HCT116 (cell line): ENCODE measurements around the gene PSMD12. TPM values are rescaled to one million over a fixed set of nuclear protein-coding genes. Genes with fewer than 3 reads are reported as not detected.

ENCODE experiments used
- ATAC-seq: fragments of 200-7000 bp; cut with Tn5 transposase; 2 replicates; pipeline ENCODE4 v1.9.1; 2020; ENCODE audit warnings: mild to moderate bottlenecking, moderate library complexity
- BruUV-seq: library from RNA; stranded (reverse); fragments of 400-500 nt; replicated peaks from 2 replicates; lab custom pipeline; 2021; lab: Mats Ljungman, UMichigan
- CTCF ChIA-PET: fragments of 300-600 bp; sonication (Branson Sonifier 250); formaldehyde crosslinking; loops from one replicate; lab custom pipeline; 2021; ENCODE audit warnings: antibody characterized with exemption; lab: Charles Lee
- POLR2A ChIA-PET: fragments of 300-600, 350-600 bp; sonication (Branson Sonifier 250); formaldehyde crosslinking; loops from one replicate; lab custom pipeline; 2021; ENCODE audit warnings: antibody characterized with exemption; lab: Charles Lee
- RAD21 ChIA-PET, 2 experiments: fragments of 300-600 bp; sonication (Branson Sonifier 250); formaldehyde crosslinking; loops; one replicate each; lab custom pipeline; 2023; ENCODE audit warnings: low total read pairs in 2 of 2; ENCODE audit not compliant: uncharacterized antibody in 2 of 2, unreplicated experiment in 2 of 2, low non-redundant PET in 1 of 2; lab: Charles Lee
- DNase-seq: peaks from one replicate; pipeline ENCODE4 v3.0.0-alpha.2; 2010; ENCODE audit warnings: low read depth, low spot score
- H2AFZ ChIP-seq: fragments of 200-600 bp; shearing (Covaris generic), sonication (generic); 2 replicates; pipeline ENCODE4 v1.6.1; 2017; ENCODE audit warnings: low read depth, mixed run types, mixed read lengths, antibody characterized with exemption, low read length; ENCODE audit not compliant: poor library complexity, severe bottlenecking
- H3K27ac ChIP-seq: 2 replicates; pipeline ENCODE4 v1.5.1; 2012; ENCODE audit warnings: low read depth, low read length
- H3K27me3 ChIP-seq: fragments of 200-600 bp; sonication (generic); 2 replicates; pipeline ENCODE4 v1.6.1; 2016; ENCODE audit warnings: mixed run types, low read length, mixed read lengths; ENCODE audit not compliant: insufficient read depth
- H3K36me3 ChIP-seq, 2 experiments: fragments of 200-500 bp in 1 of 2; fragments of 200-600 bp in 1 of 2; sonication (Bioruptor generic) in 1 of 2; sonication (generic) in 1 of 2; 2 replicates each; pipeline versions ENCODE4 v1.5.1 to v1.6.1; 2014 to 2016; ENCODE audit warnings: low read length in 2 of 2, inconsistent platforms in 1 of 2, mixed read lengths in 1 of 2, mixed run types in 1 of 2; ENCODE audit not compliant: insufficient read depth in 2 of 2, control insufficient read depth in 1 of 2
- H3K4me1 ChIP-seq, 2 experiments: fragments of 200-600 bp in 1 of 2; sonication (generic) in 1 of 2; 2 replicates each; pipeline versions ENCODE4 v1.5.1 to v1.6.1; 2012 to 2017; ENCODE audit warnings: low read length in 2 of 2, inconsistent platforms in 1 of 2, mild to moderate bottlenecking in 1 of 2, mixed read lengths in 1 of 2, mixed run types in 1 of 2, moderate library complexity in 1 of 2; ENCODE audit not compliant: insufficient read depth in 2 of 2, control insufficient read depth in 1 of 2
- H3K4me2 ChIP-seq: fragments of 200-600 bp; sonication (generic); 2 replicates; pipeline ENCODE4 v1.6.1; 2017; ENCODE audit warnings: mixed run types, low read length, mixed read lengths
- H3K4me3 ChIP-seq, 2 experiments: fragments of 200-600 bp in 1 of 2; sonication (generic) in 1 of 2; replicated peaks in 1 of 2; 2 replicates each; pipeline ENCODE4 v1.5.1; 2011 to 2016; ENCODE audit warnings: low read length in 2 of 2, control low read depth in 1 of 2, low read depth in 1 of 2, mild to moderate bottlenecking in 1 of 2, mixed read lengths in 1 of 2, mixed run types in 1 of 2
- H3K79me2 ChIP-seq: fragments of 200-600 bp; sonication (generic); 2 replicates; pipeline ENCODE4 v1.6.1; 2017; ENCODE audit warnings: mild to moderate bottlenecking, mixed run types, low read length, moderate library complexity, mixed read lengths; ENCODE audit not compliant: insufficient read depth
- H3K9ac ChIP-seq: fragments of 200-600 bp; sonication (generic); 2 replicates; pipeline ENCODE4 v1.6.1; 2016; ENCODE audit warnings: low read length, mixed read lengths
- H3K9me2 ChIP-seq: fragments of 200-600 bp; sonication (generic), shearing (Covaris generic); 2 replicates; pipeline ENCODE4 v1.6.1; 2017; ENCODE audit warnings: mixed run types, mild to moderate bottlenecking, moderate library complexity; ENCODE audit not compliant: insufficient read depth
- H3K9me3 ChIP-seq, 2 experiments: fragments of 200-500 bp in 1 of 2; fragments of 200-600 bp in 1 of 2; sonication (Bioruptor generic) in 1 of 2; sonication (generic) in 1 of 2; 2 replicates each; pipeline ENCODE4 v1.6.1; 2014 to 2017; ENCODE audit warnings: low read length in 2 of 2, mixed read lengths in 2 of 2, inconsistent platforms in 1 of 2, low read depth in 1 of 2, mild to moderate bottlenecking in 1 of 2, mixed run types in 1 of 2, moderate library complexity in 1 of 2; ENCODE audit not compliant: control insufficient read depth in 1 of 2, insufficient read depth in 1 of 2
- H4K20me1 ChIP-seq: fragments of 200-600 bp; sonication (generic), shearing (Covaris generic); 2 replicates; pipeline ENCODE4 v1.6.1; 2017; ENCODE audit warnings: mixed run types, mild to moderate bottlenecking, moderate library complexity; ENCODE audit not compliant: insufficient read depth
- CBX3 ChIP-seq: IDR thresholded peaks from 2 replicates; pipeline ENCODE4 v1.6.1; 2012; ENCODE audit warnings: low read depth
- CEBPB ChIP-seq: IDR thresholded peaks from 2 replicates; pipeline ENCODE4 v1.6.1; 2012; ENCODE audit warnings: low read depth
- CTCF ChIP-seq, 3 experiments: fragments of 200-600 bp in 1 of 3; sonication (generic) in 1 of 3; IDR thresholded peaks in 2 of 3; conservative IDR thresholded peaks in 1 of 3; 2 replicates each; pipeline ENCODE4 v1.5.1; 2012 to 2017; ENCODE audit warnings: low read depth in 2 of 3, low read length in 2 of 3, antibody characterized with exemption in 1 of 3, borderline replicate concordance in 1 of 3, control low read depth in 1 of 3, mild to moderate bottlenecking in 1 of 3, mixed read lengths in 1 of 3, mixed run types in 1 of 3, moderate library complexity in 1 of 3; ENCODE audit not compliant: insufficient read depth in 1 of 3
- EGR1 ChIP-seq: IDR thresholded peaks from 2 replicates; pipeline ENCODE4 v1.6.1; 2012; ENCODE audit warnings: low read depth
- EZH2 ChIP-seq: fragments of 200-600 bp; sonication (generic); IDR thresholded peaks from 2 replicates; pipeline ENCODE4 v1.6.1; 2017; ENCODE audit warnings: antibody characterized with exemption, mixed run types
- JUND ChIP-seq: IDR thresholded peaks from 2 replicates; pipeline ENCODE4 v1.6.1; 2012
- POLR2A ChIP-seq: IDR thresholded peaks from 2 replicates; pipeline ENCODE4 v1.7.0; 2011; ENCODE audit warnings: borderline replicate concordance; ENCODE audit not compliant: insufficient read depth, insufficient read length; ENCODE audit errors: extremely low read depth
- POLR2AphosphoS5 ChIP-seq: IDR thresholded peaks from 2 replicates; pipeline ENCODE4 v1.6.1; 2011; ENCODE audit warnings: mild to moderate bottlenecking, low read depth, low read length, moderate library complexity
- RAD21 ChIP-seq: IDR thresholded peaks from 2 replicates; pipeline ENCODE4 v1.6.1; 2012; ENCODE audit warnings: low read depth, mild to moderate bottlenecking
- SIN3A ChIP-seq: IDR thresholded peaks from 2 replicates; pipeline ENCODE4 v1.6.1; 2012; ENCODE audit warnings: low read depth
- SP1 ChIP-seq: IDR thresholded peaks from 2 replicates; pipeline ENCODE4 v1.6.1; 2012; ENCODE audit warnings: low read depth
- SRF ChIP-seq: IDR thresholded peaks from 2 replicates; pipeline ENCODE4 v1.6.1; 2012; ENCODE audit warnings: low read depth
- TCF7L2 ChIP-seq: IDR thresholded peaks from 2 replicates; pipeline ENCODE4 v1.7.0; 2011; ENCODE audit warnings: borderline replicate concordance, inconsistent platforms; ENCODE audit not compliant: insufficient read depth, insufficient read length; ENCODE audit errors: extremely low read depth
- ZFX ChIP-seq: fragments of 450-650 bp; IDR thresholded peaks from 2 replicates; pipeline ENCODE4 v1.6.1; 2017
- ZNF274 ChIP-seq: fragments of 200-500 bp; sonication (Bioruptor generic); IDR thresholded peaks from 2 replicates; pipeline ENCODE4 v1.6.1; 2014; ENCODE audit warnings: mild to moderate bottlenecking, low read depth, low read length, inconsistent platforms
- intact Hi-C: fragments of 100-400 bp; cut with micrococcal nuclease; formaldehyde crosslinking; loops from 2 replicates; pipeline ENCODE4 v1.10.0; 2022
- total RNA-seq: library from RNA; stranded (reverse); gene quantifications from one replicate; pipeline ENCODE4 v1.2.1, GENCODE V29; 2021; ENCODE audit not compliant: unreplicated experiment
- TF ChIP-seq, protein P1 (sequence below): IDR thresholded peaks from 2 replicates; pipeline ENCODE4 v1.6.1; 2012
- TF ChIP-seq, protein P2 (sequence below): IDR thresholded peaks from 2 replicates; pipeline ENCODE4 v1.6.1; 2012; ENCODE audit warnings: low read depth

Gene PSMD12
- total RNA-seq, 1 experiment from 2014 or later = 115 TPM

DNA sequence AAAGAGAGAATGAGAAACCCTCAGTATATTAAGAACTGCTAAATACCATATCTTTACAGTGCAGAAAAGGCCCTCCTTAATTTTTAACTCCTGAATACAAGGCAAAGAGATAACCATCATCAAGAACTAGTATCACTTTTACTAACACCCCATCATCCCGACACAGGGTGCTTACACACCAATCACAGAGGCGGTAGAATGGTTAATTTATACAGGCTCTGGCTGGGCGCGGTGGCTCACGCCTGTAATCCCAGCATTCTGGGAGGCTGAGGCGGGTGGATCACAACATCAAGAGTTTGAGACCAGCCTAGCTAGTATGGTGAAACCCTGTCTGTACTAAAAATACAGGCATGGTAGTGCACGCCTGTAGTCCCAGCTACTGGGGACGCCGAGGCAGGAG is 4.2 kb downstream of the PSMD12 start:
- no peaks in the 10 kb centered on the region for H3K9me3 ChIP-seq
- H3K4me2 ChIP-seq = no peak overlapping the region
- H3K9me2 ChIP-seq = no peaks in the 10 kb centered on the region
- no peak overlapping the region for H2AFZ ChIP-seq
- no peak overlapping the region for H3K27ac ChIP-seq
- CTCF ChIA-PET = interaction anchor here (2.3 kb wide), 1 partner anchor 13 kb away, joined by 11 read pairs; no protein-coding TSS in a partner anchor
- H3K4me3 ChIP-seq = no peak overlapping the region
- H3K9ac ChIP-seq = no peak overlapping the region
- POLR2A ChIA-PET = no interaction called here
- no peaks in the 10 kb centered on the region for H3K27me3 ChIP-seq
- ATAC-seq = no peak
- H3K79me2 ChIP-seq = peaks cover 93% of the 10 kb centered on the region
- TF ChIP-seq JUND = no peak
- TF ChIP-seq, protein P1, sequence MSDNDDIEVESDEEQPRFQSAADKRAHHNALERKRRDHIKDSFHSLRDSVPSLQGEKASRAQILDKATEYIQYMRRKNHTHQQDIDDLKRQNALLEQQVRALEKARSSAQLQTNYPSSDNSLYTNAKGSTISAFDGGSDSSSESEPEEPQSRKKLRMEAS = no peak
- no peak for TF ChIP-seq SP1
- TF ChIP-seq POLR2AphosphoS5 = no peak
- TF ChIP-seq EGR1 = no peak
- TF ChIP-seq SRF = no peak
- no peak for TF ChIP-seq EZH2
- TF ChIP-seq TCF7L2 = no peak
- TF ChIP-seq ZFX = no peak
- TF ChIP-seq RAD21 = no peak
- TF ChIP-seq POLR2A = no peak
- TF ChIP-seq, protein P2, sequence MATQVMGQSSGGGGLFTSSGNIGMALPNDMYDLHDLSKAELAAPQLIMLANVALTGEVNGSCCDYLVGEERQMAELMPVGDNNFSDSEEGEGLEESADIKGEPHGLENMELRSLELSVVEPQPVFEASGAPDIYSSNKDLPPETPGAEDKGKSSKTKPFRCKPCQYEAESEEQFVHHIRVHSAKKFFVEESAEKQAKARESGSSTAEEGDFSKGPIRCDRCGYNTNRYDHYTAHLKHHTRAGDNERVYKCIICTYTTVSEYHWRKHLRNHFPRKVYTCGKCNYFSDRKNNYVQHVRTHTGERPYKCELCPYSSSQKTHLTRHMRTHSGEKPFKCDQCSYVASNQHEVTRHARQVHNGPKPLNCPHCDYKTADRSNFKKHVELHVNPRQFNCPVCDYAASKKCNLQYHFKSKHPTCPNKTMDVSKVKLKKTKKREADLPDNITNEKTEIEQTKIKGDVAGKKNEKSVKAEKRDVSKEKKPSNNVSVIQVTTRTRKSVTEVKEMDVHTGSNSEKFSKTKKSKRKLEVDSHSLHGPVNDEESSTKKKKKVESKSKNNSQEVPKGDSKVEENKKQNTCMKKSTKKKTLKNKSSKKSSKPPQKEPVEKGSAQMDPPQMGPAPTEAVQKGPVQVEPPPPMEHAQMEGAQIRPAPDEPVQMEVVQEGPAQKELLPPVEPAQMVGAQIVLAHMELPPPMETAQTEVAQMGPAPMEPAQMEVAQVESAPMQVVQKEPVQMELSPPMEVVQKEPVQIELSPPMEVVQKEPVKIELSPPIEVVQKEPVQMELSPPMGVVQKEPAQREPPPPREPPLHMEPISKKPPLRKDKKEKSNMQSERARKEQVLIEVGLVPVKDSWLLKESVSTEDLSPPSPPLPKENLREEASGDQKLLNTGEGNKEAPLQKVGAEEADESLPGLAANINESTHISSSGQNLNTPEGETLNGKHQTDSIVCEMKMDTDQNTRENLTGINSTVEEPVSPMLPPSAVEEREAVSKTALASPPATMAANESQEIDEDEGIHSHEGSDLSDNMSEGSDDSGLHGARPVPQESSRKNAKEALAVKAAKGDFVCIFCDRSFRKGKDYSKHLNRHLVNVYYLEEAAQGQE = no peak
- TF ChIP-seq CBX3 = no peak
- TF ChIP-seq ZNF274 = no peak
- TF ChIP-seq SIN3A = no peak
- TF ChIP-seq CTCF (IDR thresholded peaks at IDR 0.05 in 2 of 3, conservative IDR thresholded peaks at IDR 0.05 in 1 of 3; ENCODE audit: borderline replicate concordance in 1 of 3, insufficient read depth in 1 of 3, low read depth in 2 of 3, low read length in 2 of 3) = no peak
- TF ChIP-seq CEBPB = no peak
- H3K36me3 ChIP-seq = peaks cover 22 to 44% of the 10 kb centered on the region in 2 experiments; a peak in 3 of 4 replicates
- H3K4me1 ChIP-seq = peaks cover 10 to 19% of the 10 kb centered on the region in 2 experiments; a peak in 3 of 4 replicates
- RAD21 ChIA-PET = interaction anchor here in 1 of 2 experiments (0.7 kb wide), 1 partner anchor 667 kb away, joined by 4 read pairs; no protein-coding TSS in a partner anchor
- intact Hi-C loops = loop anchor here (10.0 kb wide), 1 partner anchor 647 kb away; no protein-coding TSS in a partner anchor
- no TSS peak for BruUV-seq
- no peak for DNase-seq
- H4K20me1 ChIP-seq = peaks cover 54% of the 10 kb centered on the region
